ENCODE measurements around the gene SERPINE3.

Gene SERPINE3

DNA sequence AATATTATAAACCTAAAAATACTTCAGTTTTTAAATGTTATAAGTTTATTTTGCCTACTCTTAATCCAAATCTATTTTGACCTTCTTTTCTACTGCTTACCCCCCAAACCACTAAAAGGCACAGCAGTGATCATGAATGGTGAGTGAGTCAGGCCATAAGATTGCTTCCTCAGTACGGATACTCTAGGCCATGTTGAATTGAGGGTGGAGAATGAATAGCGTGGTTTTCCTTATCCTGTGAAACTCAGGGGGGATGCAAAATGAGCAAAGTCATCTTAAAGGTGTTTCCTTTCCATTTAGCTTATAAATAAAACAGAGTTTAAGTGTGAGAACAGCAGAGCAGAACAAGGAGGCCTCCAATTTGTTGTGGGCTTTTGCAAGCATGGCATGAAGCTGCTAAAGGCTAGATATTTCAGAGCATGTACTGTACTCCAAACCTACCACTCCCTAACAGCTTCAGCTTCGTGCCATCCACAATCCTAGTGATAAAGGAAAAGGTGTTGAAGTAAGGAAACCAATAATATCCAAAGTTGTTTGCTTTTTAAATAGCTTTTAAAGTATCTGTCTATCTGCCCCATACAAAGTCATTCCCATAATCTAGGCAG is 25.0 kb downstream of the SERPINE3 start:
- Histone ChIP-seq H3K79me2 (ENCODE audit: insufficient read depth, low read length) (no peaks in the 10 kb centered on the region), H4K20me1 (ENCODE audit: low read depth, low read length) (no peaks in the 10 kb centered on the region), H3F3A (ENCODE audit: insufficient read depth) (0 out of 2 replicates have a peak, but pooled peaks cover 4% of the 10 kb centered on the region), H3K9me3 (ENCODE audit: insufficient read depth, low read length) (no peaks in the 10 kb centered on the region), H3K4me3 (ENCODE audit: insufficient read depth, low read length, poor library complexity, severe bottlenecking) (no peak overlapping the region), H3K27me3 (ENCODE audit: low read length) (no peaks in the 10 kb centered on the region), H3K9ac (ENCODE audit: low read length) (no peak overlapping the region), H3K4me2 (ENCODE audit: low read depth, low read length, poor library complexity, severe bottlenecking) (no peak overlapping the region), H3K36me3 (ENCODE audit: low read length) (peaks cover 64% of the 10 kb centered on the region), H3K9me2 (replicated peaks; ENCODE audit: insufficient read depth, low read length) (no peaks in the 10 kb centered on the region), H3K27ac (ENCODE audit: low read depth, low read length) (no peak overlapping the region), H2AFZ (ENCODE audit: low read depth, low read length, severe bottlenecking) (no peak overlapping the region)
- TF ChIP-seq EZH2phosphoT487 (conservative IDR thresholded peaks at IDR 0.05; ENCODE audit: low read length), result no peak
- TF ChIP-seq, protein P1, sequence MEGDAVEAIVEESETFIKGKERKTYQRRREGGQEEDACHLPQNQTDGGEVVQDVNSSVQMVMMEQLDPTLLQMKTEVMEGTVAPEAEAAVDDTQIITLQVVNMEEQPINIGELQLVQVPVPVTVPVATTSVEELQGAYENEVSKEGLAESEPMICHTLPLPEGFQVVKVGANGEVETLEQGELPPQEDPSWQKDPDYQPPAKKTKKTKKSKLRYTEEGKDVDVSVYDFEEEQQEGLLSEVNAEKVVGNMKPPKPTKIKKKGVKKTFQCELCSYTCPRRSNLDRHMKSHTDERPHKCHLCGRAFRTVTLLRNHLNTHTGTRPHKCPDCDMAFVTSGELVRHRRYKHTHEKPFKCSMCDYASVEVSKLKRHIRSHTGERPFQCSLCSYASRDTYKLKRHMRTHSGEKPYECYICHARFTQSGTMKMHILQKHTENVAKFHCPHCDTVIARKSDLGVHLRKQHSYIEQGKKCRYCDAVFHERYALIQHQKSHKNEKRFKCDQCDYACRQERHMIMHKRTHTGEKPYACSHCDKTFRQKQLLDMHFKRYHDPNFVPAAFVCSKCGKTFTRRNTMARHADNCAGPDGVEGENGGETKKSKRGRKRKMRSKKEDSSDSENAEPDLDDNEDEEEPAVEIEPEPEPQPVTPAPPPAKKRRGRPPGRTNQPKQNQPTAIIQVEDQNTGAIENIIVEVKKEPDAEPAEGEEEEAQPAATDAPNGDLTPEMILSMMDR (IDR thresholded peaks at IDR 0.05; ENCODE audit: insufficient read depth, low read length, poor library complexity, severe bottlenecking), result no peak

DNA sequence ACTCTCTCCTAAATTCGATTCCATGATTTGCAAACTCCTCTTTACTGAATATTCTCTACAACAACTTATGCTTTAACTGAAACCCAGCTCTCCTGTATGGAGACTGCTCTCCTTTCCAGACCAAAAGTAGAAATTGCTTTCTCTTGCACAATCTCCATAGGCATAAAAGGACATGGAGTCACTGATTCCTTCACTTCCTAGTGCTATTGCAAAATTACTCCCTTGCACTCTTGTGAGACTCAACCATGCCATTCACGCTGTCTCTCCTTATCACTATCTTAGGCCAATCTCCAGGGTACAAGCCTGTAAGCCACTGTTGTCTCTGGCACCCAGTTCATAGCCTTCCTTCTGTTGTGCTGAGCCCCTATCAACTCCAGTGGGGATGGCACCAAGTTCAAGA is 30.6 kb downstream of the SERPINE3 start:
- H3K79me2 ChIP-seq (ENCODE audit: insufficient read depth, low read length), result 0 out of 2 replicates have a peak, but pooled peaks cover 3% of the 10 kb centered on the region

DNA sequence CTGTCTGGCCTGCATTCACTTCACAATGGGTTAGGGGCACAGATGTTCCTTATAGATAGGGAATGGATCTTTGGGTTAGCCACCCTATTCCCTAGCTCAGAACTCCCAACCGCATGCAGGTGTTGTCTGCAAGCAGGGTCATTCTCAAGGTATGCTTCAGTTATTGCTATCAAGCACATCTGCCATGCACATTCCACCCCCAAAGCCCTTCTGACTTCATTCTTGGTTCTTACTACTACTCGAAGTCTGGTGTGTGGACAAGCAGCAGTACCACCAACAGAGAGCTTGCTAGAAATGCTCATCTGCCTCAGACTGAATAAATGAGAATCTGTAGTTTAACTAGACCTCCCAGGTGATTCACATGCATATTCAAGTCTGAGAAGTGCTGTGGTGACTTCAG is 31.3 kb downstream of the SERPINE3 start:
- no peaks in the 10 kb centered on the region for H3K9me3 ChIP-seq (ENCODE audit: insufficient read depth, low read length)
- peaks cover 62% of the 10 kb centered on the region for H3K36me3 ChIP-seq (ENCODE audit: low read length)
- TF ChIP-seq, protein P1 (IDR thresholded peaks at IDR 0.05; ENCODE audit: insufficient read depth, low read length, poor library complexity, severe bottlenecking), result no peak
- no peak for TF ChIP-seq EZH2phosphoT487 (conservative IDR thresholded peaks at IDR 0.05; ENCODE audit: low read length)
- no peaks in the 10 kb centered on the region for H4K20me1 ChIP-seq (ENCODE audit: low read depth, low read length)
- 0 out of 2 replicates have a peak, but pooled peaks cover 3% of the 10 kb centered on the region for H3K79me2 ChIP-seq (ENCODE audit: insufficient read depth, low read length)
- no peaks in the 10 kb centered on the region for H3K9me2 ChIP-seq (replicated peaks; ENCODE audit: insufficient read depth, low read length)
- no peak overlapping the region for H3K27ac ChIP-seq (ENCODE audit: low read depth, low read length)
- no peak overlapping the region for H3K9ac ChIP-seq (ENCODE audit: low read length)
- no peak overlapping the region for H3K4me3 ChIP-seq (ENCODE audit: insufficient read depth, low read length, poor library complexity, severe bottlenecking)
- H2AFZ ChIP-seq (ENCODE audit: low read depth, low read length, severe bottlenecking), result no peak overlapping the region
- no peaks in the 10 kb centered on the region for H3F3A ChIP-seq (ENCODE audit: insufficient read depth)
- no peak overlapping the region for H3K4me2 ChIP-seq (ENCODE audit: low read depth, low read length, poor library complexity, severe bottlenecking)
- no peaks in the 10 kb centered on the region for H3K27me3 ChIP-seq (ENCODE audit: low read length)

More for the DNA sequence above, 30.6 kb downstream of the SERPINE3 start:
- no peaks in the 10 kb centered on the region for H4K20me1 ChIP-seq (ENCODE audit: low read depth, low read length)
- H3K4me2 ChIP-seq (ENCODE audit: low read depth, low read length, poor library complexity, severe bottlenecking), result no peak overlapping the region
- no peak overlapping the region for H3K9ac ChIP-seq (ENCODE audit: low read length)
- H3K9me3 ChIP-seq (ENCODE audit: insufficient read depth, low read length), result no peaks in the 10 kb centered on the region
- no peak overlapping the region for H3K4me3 ChIP-seq (ENCODE audit: insufficient read depth, low read length, poor library complexity, severe bottlenecking)
- H3K27me3 ChIP-seq (ENCODE audit: low read length), result no peaks in the 10 kb centered on the region
- TF ChIP-seq EZH2phosphoT487 (conservative IDR thresholded peaks at IDR 0.05; ENCODE audit: low read length), result no peak
- H3K9me2 ChIP-seq (replicated peaks; ENCODE audit: insufficient read depth, low read length), result no peaks in the 10 kb centered on the region
- no peak overlapping the region for H3K27ac ChIP-seq (ENCODE audit: low read depth, low read length)
- H2AFZ ChIP-seq (ENCODE audit: low read depth, low read length, severe bottlenecking), result no peak overlapping the region
- H3K36me3 ChIP-seq (ENCODE audit: low read length), result peaks cover 61% of the 10 kb centered on the region
- H3F3A ChIP-seq (ENCODE audit: insufficient read depth), result no peaks in the 10 kb centered on the region

DNA sequence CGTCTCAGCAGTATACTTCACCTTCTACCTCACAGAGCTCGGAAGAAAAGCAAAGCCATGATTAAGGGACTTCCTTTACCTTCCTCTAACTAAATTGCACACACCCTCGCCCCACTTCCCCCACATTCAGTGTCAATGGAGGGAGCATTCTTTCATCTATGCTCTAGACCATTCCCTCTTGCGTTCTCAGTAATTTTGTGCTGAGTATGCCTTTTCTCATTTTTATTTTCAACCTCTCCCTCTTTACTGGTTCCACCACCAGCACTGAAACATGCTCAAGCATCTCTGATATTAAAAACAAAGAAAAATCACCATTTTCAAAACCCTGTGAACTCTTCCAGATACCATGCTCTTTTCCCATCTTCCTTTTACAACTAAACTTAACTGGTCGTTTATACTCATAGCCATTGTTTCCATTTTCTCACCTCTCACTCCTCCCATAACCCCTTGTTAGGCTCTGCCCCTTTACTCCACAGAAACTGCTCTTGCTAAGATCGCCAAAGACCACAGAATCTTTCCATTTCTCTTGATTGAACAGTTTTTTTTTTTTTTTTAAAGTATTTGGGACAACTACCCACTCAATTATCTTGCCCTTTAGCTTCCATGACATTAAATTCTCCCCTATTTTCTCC is 32.4 kb downstream of the SERPINE3 start:
- Histone ChIP-seq H3K4me2 (ENCODE audit: low read depth, low read length, poor library complexity, severe bottlenecking) (no peak overlapping the region), H3F3A (ENCODE audit: insufficient read depth) (no peaks in the 10 kb centered on the region; the same call in 1 of the 2 replicates), H3K27me3 (ENCODE audit: low read length) (no peaks in the 10 kb centered on the region), H3K9me2 (replicated peaks; ENCODE audit: insufficient read depth, low read length) (no peaks in the 10 kb centered on the region), H3K9ac (ENCODE audit: low read length) (no peak overlapping the region), H3K36me3 (ENCODE audit: low read length) (peaks cover 60% of the 10 kb centered on the region), H4K20me1 (ENCODE audit: low read depth, low read length) (no peaks in the 10 kb centered on the region), H3K4me3 (ENCODE audit: insufficient read depth, low read length, poor library complexity, severe bottlenecking) (no peak overlapping the region), H2AFZ (ENCODE audit: low read depth, low read length, severe bottlenecking) (no peak overlapping the region), H3K79me2 (ENCODE audit: insufficient read depth, low read length) (0 out of 2 replicates have a peak, but pooled peaks cover 3% of the 10 kb centered on the region), H3K27ac (ENCODE audit: low read depth, low read length) (no peak overlapping the region), H3K9me3 (ENCODE audit: insufficient read depth, low read length) (no peaks in the 10 kb centered on the region)
- no peak for TF ChIP-seq EZH2phosphoT487 (conservative IDR thresholded peaks at IDR 0.05; ENCODE audit: low read length)
- TF ChIP-seq, protein P1 (IDR thresholded peaks at IDR 0.05; ENCODE audit: insufficient read depth, low read length, poor library complexity, severe bottlenecking), result no peak

Measured in SU-DHL-6 (cell line).